Measurements from ENCODE around the gene GOLGA6D.
"Not testable (repeated sequence)": the region's sequence is repeated elsewhere in the genome, so short reads cannot be mapped to it uniquely, and the experiment has no call there.

GOLGA6D gene, protein sequence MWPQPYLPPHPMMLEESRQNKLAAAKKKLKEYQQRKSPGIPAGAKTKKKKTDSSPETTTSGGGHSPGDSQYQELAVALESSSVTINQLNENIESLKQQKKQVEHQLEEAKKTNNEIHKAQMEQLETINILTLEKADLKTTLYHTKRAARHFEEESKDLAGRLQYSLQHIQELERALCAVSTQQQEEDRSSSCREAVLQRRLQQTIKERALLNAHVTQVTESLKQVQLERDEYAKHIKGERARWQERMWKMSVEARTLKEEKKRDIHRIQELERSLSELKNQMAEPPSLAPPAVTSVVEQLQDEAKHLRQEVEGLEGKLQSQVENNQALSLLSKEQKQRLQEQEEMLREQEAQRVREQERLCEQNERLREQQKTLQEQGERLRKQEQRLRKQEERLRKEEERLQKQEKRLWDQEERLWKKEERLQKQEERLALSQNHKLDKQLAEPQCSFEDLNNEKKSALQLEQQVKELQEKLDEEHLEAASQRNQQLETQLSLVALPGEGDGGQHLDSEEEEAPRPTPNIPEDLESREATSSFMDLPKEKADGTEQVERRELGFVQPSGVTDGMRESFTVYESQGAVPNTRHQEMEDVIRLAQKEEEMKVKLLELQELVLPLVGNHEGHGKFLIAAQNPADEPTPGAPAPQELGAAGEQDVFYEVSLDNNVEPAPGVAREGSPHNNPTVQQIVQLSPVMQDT

DNA sequence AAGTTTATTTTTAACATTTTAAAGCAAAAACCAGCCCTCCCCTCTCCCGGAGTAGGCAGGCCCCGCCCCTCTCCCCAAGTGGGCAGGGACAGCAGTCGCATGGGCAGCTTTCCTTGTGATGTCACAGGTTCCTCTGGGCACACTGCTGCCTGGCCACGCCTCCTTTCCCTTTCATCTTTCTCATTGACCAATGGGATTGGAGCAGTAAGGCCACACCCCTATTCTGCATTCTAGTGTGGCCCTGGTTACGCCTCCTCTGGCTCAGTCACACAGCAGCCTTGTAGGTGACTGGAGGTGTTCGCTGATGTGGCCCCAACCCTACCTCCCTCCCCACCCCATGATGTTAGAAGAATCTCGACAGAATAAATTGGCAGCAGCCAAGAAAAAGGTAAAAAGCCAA is at the start of gene GOLGA6D:
TSS of gene GOLGA6D (plus strand) at position 264 of the 400 bp plus-strand sequence. CDS start at position 305, 41 bp downstream.
- not testable (repeated sequence) for DNase-seq (ENCODE audit: low spot score)

DNA sequence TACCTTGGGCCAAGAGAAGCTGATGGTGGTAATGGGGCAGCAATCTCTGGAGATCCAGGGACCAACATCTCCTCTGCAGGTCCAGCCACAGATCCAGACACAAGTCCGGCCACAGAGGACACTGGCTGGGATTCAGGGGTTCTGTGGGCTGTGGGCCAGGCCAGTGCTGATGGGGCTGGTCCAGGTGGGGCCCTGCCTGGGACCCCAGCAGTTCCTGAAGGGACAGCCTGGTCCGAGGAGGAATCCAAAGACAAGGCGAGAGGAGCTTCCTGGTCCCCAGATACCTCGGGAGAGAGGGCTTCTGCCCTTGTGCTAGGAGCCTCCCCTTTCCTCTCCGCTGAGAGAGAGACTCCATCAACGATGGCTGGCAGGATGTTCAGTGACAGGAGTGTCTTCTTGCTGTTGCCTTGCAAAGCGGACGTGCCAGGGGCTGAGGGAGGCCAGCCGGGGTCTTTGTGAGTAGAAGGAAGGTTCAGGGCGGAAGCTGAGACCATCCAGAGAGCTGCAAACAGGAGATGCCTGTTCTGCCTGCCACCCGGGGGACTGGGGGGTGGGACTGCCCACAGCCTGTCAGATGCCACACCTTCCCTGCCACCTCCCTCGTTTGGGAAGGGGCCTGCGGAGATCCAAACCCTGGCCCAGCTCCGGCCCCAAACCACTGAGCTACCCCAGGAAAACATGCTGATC is 49.0 kb upstream of the GOLGA6D start:
- DNase-seq (ENCODE audit: low spot score), result no peak

- no peak for DNase-seq (ENCODE audit: low spot score)
Observed at GRCh38 chr15:75234191-75234810, 48.3 kb upstream of the GOLGA6D start.

DNA sequence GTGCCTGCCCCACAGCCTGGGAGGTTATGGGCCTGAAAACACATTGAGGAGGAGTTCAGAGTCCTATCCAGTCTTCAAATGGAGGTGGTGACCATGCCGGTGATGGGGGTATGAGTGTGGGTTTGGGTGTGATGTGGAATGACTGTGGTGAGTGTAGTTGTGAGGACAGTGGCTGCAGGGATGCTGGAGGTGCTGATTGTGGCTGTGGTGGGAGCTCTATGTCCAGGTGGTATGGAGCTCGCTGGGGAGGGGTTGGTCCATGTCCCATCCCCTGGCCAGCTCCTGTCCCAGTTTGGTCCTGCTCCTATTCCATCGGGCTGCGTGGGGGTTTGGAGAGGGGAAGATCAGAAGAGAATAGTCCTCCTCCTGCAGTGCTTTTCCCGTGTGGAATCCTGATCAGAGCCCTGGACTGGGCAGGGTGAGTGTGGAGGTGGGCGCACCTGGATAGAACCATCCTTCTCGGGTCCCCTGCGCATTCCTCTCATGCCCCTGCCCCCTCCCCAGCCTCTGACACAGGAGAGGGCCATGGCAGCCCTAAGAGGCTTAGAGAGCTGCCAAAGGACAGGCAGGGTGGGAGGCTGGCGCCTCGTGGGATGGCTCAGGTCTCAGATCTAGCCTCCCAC is 47.5 kb upstream of the GOLGA6D start:
- peak; percentile 8 for DNase-seq (ENCODE audit: low spot score)

DNA sequence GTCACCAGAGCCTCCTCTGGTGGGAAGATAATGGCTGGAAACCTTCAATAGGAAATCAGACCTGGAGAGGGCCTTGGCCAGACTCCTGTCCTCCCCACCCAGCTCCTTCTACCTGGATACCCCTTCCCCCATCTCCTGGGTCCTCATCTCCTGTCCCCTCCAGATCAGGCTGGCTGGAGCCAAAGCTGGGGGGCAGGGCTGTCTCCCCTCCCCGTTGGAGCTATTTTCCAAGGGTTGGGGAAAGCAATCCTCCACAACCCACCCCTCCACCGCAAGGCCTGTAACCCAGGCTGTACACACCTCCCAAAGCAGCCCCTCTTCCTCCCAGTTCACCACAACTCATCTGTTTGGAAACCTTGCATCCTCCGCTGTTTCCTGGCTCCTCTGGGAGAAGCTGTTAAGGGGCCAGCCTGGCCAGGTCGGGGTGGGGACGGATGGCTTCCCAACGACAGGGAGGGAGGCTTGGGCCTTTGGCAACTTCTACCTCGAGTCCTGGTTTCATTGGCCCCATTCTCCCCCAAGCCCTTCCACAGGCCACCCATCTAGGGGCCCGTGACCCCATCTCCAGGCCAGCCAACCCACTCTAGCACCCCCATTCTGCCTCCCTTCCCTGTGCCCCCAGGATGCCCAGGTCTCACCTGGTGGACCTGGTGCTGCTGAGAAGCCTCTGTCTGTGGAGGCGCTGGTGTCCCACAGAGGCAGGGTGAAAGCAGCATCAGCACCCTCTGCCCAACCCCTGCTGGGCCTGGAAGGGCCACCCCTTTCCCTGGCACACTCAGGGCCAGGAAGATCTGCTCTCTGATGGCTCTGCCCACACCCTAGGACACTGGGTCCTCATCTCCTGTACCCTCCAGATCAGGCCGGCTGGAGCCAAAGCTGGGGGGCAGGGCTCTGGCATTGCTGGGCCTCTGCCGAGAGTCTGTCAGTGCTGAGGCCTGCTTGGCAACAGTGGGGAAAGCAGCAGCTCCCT is 46.6 kb upstream of the GOLGA6D start:
- DNase-seq (ENCODE audit: low spot score), result peak; percentile 6

- DNase-seq (ENCODE audit: low spot score), result peak; percentile 7
Observed at GRCh38 chr15:75237316-75237982, 45.2 kb upstream of the GOLGA6D start.

DNA sequence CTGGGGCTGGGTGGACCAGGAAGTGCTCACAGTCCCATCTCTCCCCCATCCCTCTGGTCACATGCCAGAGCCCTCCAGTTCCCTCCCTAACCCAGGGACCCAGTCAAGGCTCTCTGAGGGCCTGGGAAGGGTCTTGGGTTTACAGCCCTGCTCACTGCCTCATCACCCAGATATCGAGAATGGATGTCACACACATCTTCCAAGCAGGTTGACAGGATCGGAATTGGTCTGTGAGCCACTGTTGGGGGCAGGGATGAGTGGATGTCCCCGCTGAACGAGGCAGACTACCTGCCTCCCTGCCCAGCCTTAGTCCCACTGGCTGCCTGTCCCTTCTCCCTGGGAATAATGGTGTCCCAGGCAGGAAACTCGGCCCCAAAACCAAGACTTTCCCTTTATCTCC is 44.5 kb upstream of the GOLGA6D start:
- peak; percentile 5 for DNase-seq (ENCODE audit: low spot score)

DNA sequence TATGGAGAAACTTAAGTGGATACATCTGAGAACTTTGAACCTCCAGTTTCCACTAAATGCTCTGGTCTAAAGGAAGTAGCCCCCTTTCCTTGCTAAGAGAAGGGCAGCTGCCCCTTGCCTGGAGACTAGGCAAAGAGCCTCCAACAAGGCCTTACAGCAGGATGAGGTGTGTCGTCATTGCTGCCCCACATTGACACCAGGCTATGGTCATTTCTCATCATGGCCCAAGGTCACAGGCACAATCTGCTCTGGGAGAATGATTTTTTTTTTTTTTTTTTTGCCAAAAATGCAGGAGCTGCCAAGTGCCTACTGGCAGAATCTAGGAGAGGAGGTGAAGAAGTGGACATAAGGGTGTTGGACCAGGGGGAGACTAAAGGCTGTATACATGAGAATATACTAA is 36.9 kb upstream of the GOLGA6D start:
- DNase-seq (ENCODE audit: low spot score), result not testable (repeated sequence)

- DNase-seq (ENCODE audit: low spot score), result not testable (repeated sequence)
Observed at GRCh38 chr15:75248991-75249390, 33.6 kb upstream of the GOLGA6D start.

DNA sequence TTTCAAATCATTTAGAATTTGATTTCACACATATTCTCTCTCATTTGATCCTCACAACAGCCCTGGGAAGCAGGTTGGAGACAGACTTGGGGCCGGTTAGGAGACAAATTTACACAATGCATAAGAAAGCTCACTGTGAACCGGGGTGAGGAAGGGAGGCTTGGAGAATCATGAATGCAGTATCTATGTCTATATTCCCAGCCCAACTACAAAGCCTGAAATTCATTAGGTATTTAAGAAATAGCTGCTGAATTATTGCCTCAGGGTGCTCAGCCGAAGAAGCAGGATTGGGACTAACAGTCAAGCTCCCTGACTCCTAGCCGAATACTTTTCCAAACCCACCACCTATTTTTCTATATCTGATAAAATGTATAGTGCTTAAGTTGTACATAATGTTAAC is 32.9 kb upstream of the GOLGA6D start:
- DNase-seq (ENCODE audit: low spot score), result no peak

DNA sequence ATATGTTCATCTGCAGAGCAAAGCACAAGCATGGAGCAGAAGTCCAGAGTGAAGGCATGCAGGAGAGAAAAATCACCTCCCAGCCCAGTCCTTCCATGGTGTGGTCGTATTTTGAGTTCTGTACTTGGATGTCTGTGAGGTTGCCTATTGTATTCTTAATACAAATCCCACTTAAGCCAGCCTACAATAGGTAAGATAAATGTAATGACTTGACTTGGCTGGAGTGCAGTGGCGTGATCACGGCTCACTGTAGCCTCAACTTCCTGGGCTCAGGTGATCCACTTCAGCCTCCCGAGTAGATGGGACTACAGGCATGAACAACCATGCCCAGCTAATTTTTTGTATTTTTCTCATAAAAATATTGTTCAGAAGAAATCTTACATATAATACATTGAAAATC is 31.3 kb upstream of the GOLGA6D start:
- not testable (repeated sequence) for DNase-seq (ENCODE audit: low spot score)

- not testable (repeated sequence) for DNase-seq (ENCODE audit: low spot score)
Observed at GRCh38 chr15:75252285-75252684, 30.4 kb upstream of the GOLGA6D start.

- DNase-seq (ENCODE audit: low spot score), result not testable (repeated sequence)
Observed at GRCh38 chr15:75258034-75258433, 24.6 kb upstream of the GOLGA6D start, which contains the start of gene GOLGA6C. TSS of gene GOLGA6C (plus strand) at chr15:75258334. CDS start at chr15:75258599, 265 bp downstream.

- not testable (repeated sequence) for DNase-seq (ENCODE audit: low spot score)
Observed at GRCh38 chr15:75258620-75259343, 23.9 kb upstream of the GOLGA6D start.

DNA sequence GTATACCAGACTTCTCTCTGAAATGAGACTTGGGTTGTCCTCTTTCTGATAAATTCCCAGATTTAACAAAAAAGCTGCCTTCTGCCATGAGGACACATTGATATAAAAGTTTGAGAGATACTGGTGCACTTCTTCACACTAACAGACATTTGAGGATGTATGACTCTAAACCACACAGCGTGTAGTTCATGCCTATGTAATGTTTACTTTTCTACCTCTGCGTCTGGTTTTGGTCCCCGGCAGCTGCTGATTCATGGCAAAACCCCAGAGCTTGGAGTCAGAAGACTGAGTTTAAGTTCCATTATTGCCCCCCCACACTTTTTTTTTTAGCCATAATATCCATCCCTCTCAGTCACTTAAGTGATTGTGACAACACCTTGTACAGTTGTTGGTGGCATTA is 22.8 kb upstream of the GOLGA6D start:
- DNase-seq (ENCODE audit: low spot score), result not testable (repeated sequence)

- DNase-seq (ENCODE audit: low spot score), result not testable (repeated sequence)
Observed at GRCh38 chr15:75273751-75274359, 8.8 kb upstream of the GOLGA6D start.

GRCh38 chr15:75274509-75275107 is 8.0 kb upstream of the GOLGA6D start:
- DNase-seq (ENCODE audit: low spot score), result not testable (repeated sequence)

DNA sequence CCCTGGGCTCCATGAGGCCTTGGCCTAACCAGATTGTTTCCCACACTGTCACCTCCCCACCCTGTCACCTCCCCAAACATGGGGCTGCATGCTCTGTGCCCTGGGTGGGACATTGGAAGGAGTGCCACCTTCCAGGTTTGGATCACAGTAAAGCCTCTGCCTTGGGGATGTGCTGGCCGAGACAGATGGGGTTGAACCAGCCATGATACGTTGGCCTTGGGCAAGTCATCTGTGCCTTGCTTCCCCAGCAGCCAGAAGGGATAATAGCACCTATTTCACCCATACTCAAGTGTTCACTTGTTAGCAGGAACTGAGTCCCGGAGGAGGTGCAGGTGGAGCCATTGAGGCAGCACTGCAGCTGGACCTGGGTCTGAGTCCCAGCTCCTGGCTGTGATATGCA is 7.0 kb upstream of the GOLGA6D start:
- peak; percentile 6 for DNase-seq (ENCODE audit: low spot score)

All from AG20443 (cell line).